BE2C (cell line): ENCODE data around the gene CAMKMT.

Experiments
- DNase-seq: peaks from one replicate; pipeline ENCODE4 v3.0.0-alpha.2; 2020
- H3K27me3 ChIP-seq: fragments of 250-450 bp; sonication (Bioruptor Pico); 2 replicates; pipeline ENCODE4 v1.5.1; 2020; ENCODE audit warnings: mild to moderate bottlenecking
- H3K36me3 ChIP-seq: fragments of 250-450 bp; sonication (Bioruptor Pico); 2 replicates; pipeline ENCODE4 v1.5.1; 2020; ENCODE audit warnings: mild to moderate bottlenecking
- H3K4me1 ChIP-seq: fragments of 250-450 bp; sonication (Bioruptor Pico); 2 replicates; pipeline ENCODE4 v1.5.1; 2020
- H3K4me3 ChIP-seq: 2 replicates; pipeline ENCODE4 v1.5.1; 2011; ENCODE audit warnings: low read depth, low read length
- H3K9me3 ChIP-seq: fragments of 250-450 bp; sonication (Bioruptor Pico); 2 replicates; pipeline ENCODE4 v1.5.1; 2020
- TF ChIP-seq, protein P1 (sequence below): IDR thresholded peaks from 2 replicates; pipeline ENCODE4 v1.5.1; 2012; ENCODE audit warnings: mild to moderate bottlenecking, low read depth, low read length

CAMKMT gene

DNA sequence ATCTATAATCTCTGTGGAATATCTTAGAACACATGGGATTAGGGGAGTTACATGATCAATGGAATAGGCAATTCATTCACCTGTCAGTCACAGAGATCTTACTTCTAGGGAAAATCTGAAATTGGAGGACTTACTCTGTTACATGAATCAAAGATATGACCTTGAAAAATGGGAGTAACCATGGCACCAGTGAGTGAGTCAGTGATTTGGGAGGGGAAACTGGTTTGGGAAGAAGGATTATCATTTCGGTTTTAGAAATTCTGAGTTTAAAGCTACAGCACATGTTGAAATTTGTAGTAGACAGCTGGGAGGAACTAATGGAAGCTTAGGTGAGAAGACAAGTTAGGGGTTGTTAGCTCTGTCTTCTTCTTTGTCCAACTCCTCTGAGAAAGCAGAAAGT lies 153.7 kb downstream of the CAMKMT start:
- no peak for DNase-seq

DNA sequence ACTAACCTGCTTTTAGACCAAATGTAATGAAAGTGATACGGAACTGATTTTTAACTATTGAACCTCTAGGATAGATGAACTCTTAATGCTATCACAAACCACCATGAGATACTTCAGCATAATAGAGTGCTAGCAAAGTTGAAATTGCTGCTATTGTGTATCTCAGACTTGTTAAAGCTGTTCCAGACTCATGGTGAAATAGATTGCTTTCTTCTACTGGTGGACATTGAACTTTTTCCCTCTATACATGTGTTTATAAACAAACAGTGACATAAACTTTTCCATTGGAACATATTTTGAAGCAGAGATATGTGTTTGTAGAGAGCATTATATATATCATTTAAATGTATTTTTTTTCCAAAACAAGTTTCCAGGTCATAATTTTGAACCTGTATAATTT lies 157.3 kb downstream of the CAMKMT start:
- peaks cover 8% of the 10 kb centered on the region for H3K9me3 ChIP-seq

More for the DNA sequence above, 153.7 kb downstream of the CAMKMT start:
- peaks cover 10% of the 10 kb centered on the region; the same call in 1 of the 2 replicates for H3K4me1 ChIP-seq
- H3K27me3 ChIP-seq: no peaks in the 10 kb centered on the region
- TF ChIP-seq, protein P1, sequence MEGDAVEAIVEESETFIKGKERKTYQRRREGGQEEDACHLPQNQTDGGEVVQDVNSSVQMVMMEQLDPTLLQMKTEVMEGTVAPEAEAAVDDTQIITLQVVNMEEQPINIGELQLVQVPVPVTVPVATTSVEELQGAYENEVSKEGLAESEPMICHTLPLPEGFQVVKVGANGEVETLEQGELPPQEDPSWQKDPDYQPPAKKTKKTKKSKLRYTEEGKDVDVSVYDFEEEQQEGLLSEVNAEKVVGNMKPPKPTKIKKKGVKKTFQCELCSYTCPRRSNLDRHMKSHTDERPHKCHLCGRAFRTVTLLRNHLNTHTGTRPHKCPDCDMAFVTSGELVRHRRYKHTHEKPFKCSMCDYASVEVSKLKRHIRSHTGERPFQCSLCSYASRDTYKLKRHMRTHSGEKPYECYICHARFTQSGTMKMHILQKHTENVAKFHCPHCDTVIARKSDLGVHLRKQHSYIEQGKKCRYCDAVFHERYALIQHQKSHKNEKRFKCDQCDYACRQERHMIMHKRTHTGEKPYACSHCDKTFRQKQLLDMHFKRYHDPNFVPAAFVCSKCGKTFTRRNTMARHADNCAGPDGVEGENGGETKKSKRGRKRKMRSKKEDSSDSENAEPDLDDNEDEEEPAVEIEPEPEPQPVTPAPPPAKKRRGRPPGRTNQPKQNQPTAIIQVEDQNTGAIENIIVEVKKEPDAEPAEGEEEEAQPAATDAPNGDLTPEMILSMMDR: no peak
- H3K36me3 ChIP-seq: no peaks in the 10 kb centered on the region
- no peak overlapping the region for H3K4me3 ChIP-seq
- H3K9me3 ChIP-seq: no peaks in the 10 kb centered on the region

DNA sequence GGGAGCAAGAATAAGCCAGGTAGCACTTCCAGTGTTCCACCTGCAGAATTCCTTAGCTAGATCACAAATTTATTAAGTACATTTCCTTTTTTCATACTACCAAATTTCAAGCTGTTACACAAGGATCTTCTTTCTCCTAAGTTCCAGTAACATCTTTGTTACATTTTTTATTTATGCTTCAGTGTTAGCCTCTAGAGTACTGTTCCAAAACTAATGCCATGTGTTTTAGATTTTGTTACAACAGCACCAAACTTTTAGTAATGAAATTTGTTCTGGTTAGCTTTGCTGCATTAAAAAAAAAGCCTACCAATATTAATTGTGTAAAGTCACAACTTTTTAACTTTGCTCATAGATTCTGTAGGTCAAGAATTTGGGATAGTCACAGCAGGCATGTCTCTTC lies 161.1 kb downstream of the CAMKMT start:
- H3K36me3 ChIP-seq: no peaks in the 10 kb centered on the region; the same call in 1 of the 2 replicates
- peaks cover 8% of the 10 kb centered on the region for H3K9me3 ChIP-seq
- no peak for DNase-seq
- H3K4me3 ChIP-seq: no peak overlapping the region
- no peaks in the 10 kb centered on the region for H3K4me1 ChIP-seq
- TF ChIP-seq, protein P1: no peak
- no peaks in the 10 kb centered on the region for H3K27me3 ChIP-seq

More for the DNA sequence above, 157.3 kb downstream of the CAMKMT start:
- H3K36me3 ChIP-seq: no peaks in the 10 kb centered on the region
- peaks cover 6% of the 10 kb centered on the region; the same call in 1 of the 2 replicates for H3K4me1 ChIP-seq
- TF ChIP-seq, protein P1: no peak
- H3K27me3 ChIP-seq: no peaks in the 10 kb centered on the region
- no peak overlapping the region for H3K4me3 ChIP-seq
- no peak for DNase-seq

DNA sequence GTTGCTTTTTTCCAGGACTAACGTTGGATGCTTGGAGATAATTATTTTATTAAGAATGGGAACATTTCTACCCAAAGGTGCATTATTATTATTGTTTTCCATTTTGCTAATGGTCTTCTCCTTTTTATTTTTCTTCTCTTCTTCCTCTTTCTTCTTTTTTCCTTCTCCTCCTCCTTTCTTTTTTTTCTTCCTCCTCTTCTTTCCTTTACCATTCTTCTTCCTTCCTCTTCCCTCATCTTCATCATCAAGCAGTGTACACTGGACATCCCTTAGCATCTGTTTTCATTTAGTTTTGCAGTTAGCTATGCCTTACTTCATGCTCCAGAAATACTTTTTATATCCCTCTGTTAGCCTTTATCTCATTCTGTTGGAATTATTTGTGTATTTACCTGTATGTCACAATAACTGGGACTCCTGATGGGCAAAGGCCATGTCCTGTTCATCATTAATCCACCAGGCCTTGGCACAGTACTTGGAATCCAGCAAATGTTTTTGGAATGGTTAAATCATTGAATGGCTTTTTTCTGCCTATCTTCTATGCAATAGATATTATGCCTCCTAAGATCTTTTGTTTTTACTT lies 162.7 kb downstream of the CAMKMT start:
- H3K4me1 ChIP-seq: no peaks in the 10 kb centered on the region
- H3K9me3 ChIP-seq: peaks cover 8% of the 10 kb centered on the region
- no peak for DNase-seq
- no peaks in the 10 kb centered on the region for H3K27me3 ChIP-seq
- TF ChIP-seq, protein P1: no peak
- H3K36me3 ChIP-seq: no peaks in the 10 kb centered on the region; the same call in 1 of the 2 replicates
- no peak overlapping the region for H3K4me3 ChIP-seq

DNA sequence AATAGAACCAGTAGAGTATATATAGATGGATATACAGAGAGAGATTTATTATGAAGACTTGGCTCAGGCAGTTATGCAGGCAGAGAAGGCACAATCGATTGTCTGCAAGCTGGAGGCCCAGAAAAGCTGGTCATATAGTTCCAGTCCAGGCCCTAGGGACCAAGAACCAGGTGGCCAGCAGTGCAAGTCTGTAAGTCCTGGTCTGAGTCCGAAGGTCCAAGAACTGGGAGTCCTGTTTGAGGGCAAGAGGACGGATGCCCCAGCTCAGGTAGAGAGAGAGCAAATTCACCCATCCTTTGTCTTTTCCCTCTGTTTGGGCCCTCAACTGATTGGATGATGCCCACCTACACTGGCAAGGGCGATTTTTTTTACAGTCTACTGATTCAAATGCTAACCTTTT lies 164.6 kb downstream of the CAMKMT start:
- no peak for DNase-seq
- TF ChIP-seq, protein P1: no peak
- Histone ChIP-seq H3K27me3 (no peaks in the 10 kb centered on the region), H3K4me1 (no peaks in the 10 kb centered on the region; the same call in 1 of the 2 replicates), H3K9me3 (peaks cover 8% of the 10 kb centered on the region), H3K36me3 (no peaks in the 10 kb centered on the region; the same call in 1 of the 2 replicates), H3K4me3 (no peak overlapping the region)

DNA sequence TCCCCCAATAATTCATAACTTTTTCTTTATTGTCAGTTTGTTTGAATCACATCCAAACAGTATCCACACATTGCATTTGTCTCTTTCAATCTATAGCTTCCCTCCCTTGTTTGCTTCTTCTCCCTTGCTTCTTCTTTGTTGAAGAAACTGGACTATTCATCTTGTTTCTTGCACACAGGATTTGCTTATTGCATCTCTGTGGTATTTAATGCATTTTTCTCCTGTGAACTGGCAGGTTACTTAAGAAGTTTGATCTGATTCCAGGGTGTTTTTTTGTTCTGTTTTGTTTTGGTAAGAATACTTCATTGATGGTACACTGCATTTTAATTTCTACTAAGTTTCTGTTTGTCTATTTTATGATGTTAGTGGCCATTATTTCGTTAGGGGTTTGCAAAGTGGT lies 166.8 kb downstream of the CAMKMT start:
- H3K9me3 ChIP-seq: no peaks in the 10 kb centered on the region
- no peak overlapping the region for H3K4me3 ChIP-seq
- H3K4me1 ChIP-seq: no peaks in the 10 kb centered on the region; the same call in 1 of the 2 replicates
- H3K27me3 ChIP-seq: no peaks in the 10 kb centered on the region
- TF ChIP-seq, protein P1: no peak
- no peak for DNase-seq
- no peaks in the 10 kb centered on the region; the same call in 1 of the 2 replicates for H3K36me3 ChIP-seq
